HUDEP-2 (cell line): ENCODE measurements around the gene PHF21B.

Source experiments
- DNase-seq, 76 experiments: peaks; one replicate each; lab custom pipeline; 2025; ENCODE audit not compliant: unreplicated experiment in 76 of 76; lab: John Stamatoyannopoulos, UW

Gene PHF21B

DNA sequence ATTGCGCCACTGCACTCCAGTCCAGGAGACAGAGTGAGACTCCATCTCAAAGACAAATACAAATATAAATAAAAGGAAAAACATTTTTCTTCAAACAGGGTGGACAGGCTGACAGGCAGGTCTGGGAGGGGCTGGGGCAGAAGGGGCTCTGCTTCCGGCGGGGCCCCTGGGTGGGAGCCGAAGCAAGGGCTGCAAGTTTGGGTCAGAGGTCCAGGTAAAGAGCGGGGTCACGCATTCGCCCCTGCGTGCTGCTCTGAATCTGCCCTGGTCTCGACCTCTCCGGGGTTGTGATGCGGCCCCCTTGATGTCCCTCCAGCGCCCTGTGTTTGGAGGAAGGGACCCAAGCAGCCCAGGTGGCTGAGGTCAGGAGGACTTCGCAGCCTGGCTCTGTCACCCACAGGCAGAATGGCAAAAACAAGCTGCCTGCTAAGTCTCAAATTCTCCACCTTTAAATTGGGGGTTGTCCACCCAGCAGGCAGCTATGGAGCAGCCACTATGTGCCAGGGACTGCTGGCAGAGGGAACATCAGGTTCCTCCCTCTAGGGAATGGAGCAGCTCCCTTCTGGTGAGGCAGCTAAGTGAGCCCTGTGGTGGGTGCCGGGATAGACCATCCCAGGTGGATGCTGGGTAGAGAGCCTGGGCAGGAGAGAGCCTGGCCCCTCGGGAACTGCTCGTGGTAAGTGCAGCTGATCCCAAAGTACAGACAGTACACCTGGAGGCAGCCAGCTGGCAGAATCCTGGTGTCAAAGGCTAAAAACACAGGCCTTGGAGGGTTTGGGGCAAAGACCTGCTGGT, 10.3 kb upstream of the PHF21B start:
- DNase-seq = no peak

- no peak for DNase-seq
Observed at GRCh38 chr22:45014654-45015053, 4.8 kb upstream of the PHF21B start.

DNA sequence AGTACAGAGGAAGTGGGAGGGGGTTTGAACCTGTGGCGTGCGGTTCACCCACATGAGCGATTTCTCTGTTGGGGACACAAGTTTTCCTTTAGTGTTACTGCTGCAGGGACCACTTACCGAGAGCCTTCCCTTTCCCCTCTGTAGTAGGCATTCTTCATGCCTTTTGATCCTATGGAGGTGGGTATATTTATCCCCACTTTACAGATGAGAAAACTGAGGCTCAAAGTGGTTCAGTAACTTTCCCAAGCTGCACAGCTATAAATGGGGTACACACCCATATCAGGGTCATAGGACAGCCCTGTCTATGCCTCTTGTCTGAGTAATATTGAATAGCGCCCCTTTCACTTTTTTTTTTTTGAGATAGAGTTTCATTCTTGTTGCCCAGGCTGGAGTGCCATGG, 3.3 kb upstream of the PHF21B start:
- no peak for DNase-seq

DNA sequence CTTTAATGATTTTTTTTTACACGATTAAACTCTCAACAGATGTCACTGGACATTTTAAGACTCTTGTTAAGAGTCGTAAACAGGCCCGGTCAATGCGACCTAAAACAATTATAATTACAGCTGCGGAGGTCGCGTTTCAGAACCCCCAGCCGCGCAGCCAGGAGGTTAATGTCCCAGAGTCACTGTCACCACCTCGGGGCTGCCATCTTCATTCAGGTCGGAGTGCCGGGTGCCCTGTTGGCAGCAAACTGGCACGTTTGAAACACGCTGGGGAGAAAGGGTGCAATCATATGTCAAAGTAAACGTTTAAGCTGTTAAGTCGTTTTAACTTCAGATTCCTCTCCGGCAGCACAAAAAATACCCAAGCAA, 711 bp upstream of the PHF21B start:
- no peak for DNase-seq

DNA sequence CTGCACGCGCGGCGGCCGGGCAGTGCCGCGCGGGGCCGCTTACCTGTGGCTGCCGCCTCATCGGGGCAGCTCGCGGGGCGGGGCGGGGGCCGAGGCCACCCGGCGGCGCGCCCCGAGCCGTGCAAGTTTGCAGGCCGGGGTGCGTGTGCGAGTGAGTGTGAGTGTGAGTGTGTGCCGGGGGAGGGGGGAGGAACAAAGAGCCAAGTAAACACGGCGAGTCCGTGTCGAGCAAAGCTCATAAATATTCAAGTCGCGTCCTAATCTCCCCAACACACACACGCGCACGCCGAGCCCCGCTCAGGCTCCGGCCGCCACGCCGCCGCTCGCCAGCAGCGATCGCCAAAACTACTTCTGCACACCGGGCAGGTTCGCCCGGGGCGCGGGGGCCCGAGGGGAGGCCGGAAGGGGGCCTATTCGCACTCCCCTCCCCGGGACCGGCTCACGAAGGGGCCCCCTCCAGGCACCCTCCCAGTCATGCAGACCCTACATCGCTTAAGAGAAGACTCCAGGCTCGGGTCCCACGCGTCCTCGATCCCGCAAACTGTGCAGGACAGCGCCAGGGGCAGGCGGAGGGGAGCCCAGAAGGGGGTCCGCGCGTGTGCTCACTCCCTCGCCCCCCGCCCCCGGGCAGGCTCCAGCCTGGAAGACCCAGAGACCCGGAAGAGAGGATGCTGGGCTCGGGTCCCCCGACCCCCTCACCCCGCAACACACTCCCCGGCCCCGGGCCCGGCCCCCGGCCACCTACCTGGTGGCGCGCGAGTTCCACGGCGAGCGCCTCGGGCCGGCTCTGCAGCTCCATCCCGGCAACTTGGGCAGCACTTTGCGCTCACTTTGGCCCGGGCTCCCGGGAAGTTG, 827 bp downstream of the PHF21B start:
- DNase-seq = no peak

DNA sequence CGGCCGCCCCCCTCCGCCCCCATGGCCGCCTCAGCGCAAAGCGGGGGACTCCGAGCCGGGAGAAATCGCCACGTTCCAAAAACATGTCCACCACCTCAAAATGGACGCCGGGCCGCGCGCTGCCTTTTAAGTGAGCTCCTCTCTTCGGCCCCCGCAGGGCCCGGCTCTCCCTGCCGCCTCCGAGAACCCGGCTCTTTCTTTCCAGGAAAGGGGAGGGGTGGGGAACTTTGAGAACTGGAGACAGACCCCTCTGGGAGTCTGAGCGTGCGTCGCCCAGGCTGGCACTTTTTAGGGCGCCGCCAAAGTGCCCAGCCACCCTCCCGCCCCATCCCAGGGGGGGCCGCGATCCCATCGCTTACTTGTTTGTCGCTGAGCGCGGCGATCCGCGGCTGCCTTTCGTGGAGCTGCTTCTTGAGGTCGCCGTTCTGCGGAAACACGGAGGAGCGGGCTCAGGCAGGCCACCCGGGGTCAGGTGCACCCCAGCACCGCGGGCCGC, 1.6 kb downstream of the PHF21B start:
- DNase-seq = no peak

GRCh38 chr22:45007391-45008185, 2.2 kb downstream of the PHF21B start:
- DNase-seq = no peak

DNA sequence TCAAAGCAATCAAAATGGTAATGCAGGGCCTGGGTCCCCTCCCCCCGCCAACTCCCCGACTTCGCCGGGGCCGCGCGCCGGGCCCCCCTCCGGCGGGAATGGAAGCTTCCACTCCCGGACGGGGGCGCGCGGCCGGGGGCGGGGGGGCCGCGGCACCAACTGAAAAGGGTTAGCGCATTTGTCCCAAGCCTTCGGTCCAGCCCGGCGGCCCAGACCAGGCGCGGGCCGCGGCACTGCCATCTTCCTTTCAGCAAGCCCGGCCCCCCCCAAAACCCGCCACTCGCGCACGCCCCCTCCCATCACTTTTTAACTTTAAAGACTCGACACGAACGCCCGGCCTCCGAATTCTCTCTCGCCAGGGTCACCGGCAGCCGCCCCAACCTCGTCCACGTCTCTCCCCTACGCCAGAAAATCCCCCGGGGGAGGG, 2.8 kb downstream of the PHF21B start:
- DNase-seq = no peak

- no peak for DNase-seq
Observed at GRCh38 chr22:45006111-45006963, 3.5 kb downstream of the PHF21B start.

- DNase-seq = no peak
Observed at GRCh38 chr22:45001653-45002052, 8.2 kb downstream of the PHF21B start.

GRCh38 chr22:45000330-45000729, 9.5 kb downstream of the PHF21B start:
- DNase-seq = no peak

GRCh38 chr22:44999687-45000086, 10.1 kb downstream of the PHF21B start:
- DNase-seq = no peak

DNA sequence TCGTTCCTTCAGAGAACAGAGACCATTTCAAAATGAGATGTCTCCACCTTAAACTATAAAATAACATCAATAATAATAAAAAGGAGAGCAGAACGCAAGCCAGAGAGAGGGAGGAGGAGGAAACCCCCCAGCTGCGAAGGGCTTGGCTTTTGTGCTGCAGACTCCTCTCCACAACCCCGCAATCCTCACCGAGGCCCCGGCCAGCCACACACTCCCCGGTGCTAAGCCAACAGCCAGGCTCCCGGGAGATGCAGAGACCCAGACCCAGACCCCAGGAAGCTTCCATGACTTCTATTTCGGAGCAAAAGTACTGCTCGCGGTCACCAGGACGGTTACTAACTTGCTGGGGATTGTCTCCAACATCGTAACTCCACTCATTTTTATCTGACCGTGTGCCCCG, 10.6 kb downstream of the PHF21B start:
- DNase-seq = no peak

GRCh38 chr22:44998296-44998695, 11.5 kb downstream of the PHF21B start:
- DNase-seq = no peak

DNA sequence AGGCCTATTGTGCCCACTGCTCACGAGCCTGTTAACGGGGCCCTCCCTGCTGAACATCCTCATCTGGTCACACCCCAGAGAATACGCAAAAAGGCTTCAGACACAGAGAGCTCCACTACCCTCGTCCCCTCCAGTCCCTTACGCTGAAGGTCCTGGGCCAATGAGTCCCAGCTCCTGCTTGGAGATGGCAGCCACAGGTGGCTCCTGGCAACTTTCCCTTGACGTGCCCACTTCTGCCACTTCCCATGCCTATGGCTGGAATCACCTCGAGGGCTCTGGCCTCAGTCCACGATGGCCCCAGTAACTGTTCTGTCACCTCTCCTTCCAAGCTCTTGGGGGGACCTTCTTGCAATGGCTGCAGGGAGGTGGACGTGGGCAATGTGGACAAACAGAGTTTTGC, 12.7 kb downstream of the PHF21B start:
- no peak for DNase-seq

GRCh38 chr22:44996648-44997047, 13.2 kb downstream of the PHF21B start:
- no peak for DNase-seq

DNA sequence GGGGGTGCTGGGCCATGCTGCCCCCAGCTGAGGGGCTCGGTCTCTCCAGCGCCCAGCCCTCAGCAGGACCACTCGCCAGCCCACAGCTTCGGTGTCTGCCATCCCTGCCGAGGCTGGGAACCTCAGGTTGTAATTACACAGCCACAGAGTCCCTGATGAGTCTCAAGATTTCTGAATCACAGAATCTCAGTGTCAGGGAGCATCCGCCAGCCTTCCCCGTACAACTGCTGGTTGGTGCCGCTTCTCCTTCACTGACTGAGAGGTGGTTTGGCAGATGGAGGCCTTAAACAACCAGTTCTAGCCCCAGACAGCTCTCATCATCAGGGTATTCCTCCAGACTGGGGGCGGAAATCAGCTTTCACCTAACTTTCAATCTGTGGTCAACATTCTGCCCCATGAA, 13.7 kb downstream of the PHF21B start:
- no peak for DNase-seq

DNA sequence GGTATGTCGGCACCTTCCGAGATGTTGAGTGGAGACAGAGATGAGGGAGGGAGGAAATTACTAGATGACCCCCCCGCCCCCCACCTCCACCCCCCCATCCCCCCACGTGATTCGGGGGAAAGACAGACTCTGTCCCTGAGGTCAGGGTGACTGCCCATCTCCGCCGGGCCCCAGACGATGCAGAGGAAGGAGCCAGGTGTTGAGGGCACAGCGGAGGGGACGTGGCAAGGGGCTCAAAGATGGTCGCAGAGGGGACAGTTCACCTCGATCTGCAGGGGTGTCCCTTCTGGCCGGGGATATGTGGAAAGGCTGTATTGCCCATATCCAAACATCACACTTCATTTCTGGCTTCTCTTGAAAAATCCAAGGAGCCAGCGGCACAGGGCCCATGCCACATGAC, 14.1 kb downstream of the PHF21B start:
- no peak for DNase-seq

GRCh38 chr22:44995105-44995514, 14.7 kb downstream of the PHF21B start:
- DNase-seq = no peak
